Endothelial cell of umbilical vein (primary cell): ENCODE results near the gene SERPINI1. TPM values are rescaled to one million over a fixed set of nuclear protein-coding genes. Genes with fewer than 3 reads are reported as not detected.

Experiments used
- BruUV-seq: library from RNA; stranded (reverse); fragments of 400-500 nt; replicated peaks from 2 replicates; lab custom pipeline; 2021; lab: Mats Ljungman, UMichigan
- CTCF ChIA-PET: fragments of 300-600, 350-600 bp; sonication (Branson Sonifier 250); formaldehyde crosslinking; loops from one replicate; lab custom pipeline; 2021; ENCODE audit warnings: antibody characterized with exemption, inconsistent platforms; lab: Charles Lee
- POLR2A ChIA-PET: fragments of 300-600, 350-600 bp; sonication (Branson Sonifier 250); formaldehyde crosslinking; loops from one replicate; lab custom pipeline; 2021; ENCODE audit warnings: antibody characterized with exemption, inconsistent platforms; lab: Charles Lee
- DNase-seq: peaks from one replicate; pipeline ENCODE4 v3.0.0-alpha.2; 2011; ENCODE audit warnings: low read depth, low spot score
- FAIRE-seq: peaks from 2 replicates; lab custom pipeline; 2011; peaks lifted over from hg19 to GRCh38; lab: Jason Lieb, UNC
- H2AFZ ChIP-seq: 2 replicates; pipeline ENCODE4 v1.6.0; 2012; ENCODE audit warnings: low read depth, low read length, control low read depth, inconsistent platforms
- H3K27ac ChIP-seq: 2 replicates; pipeline ENCODE4 v1.5.1; 2011; ENCODE audit warnings: low read depth, mild to moderate bottlenecking, control low read depth, low read length, moderate library complexity; ENCODE audit not compliant: insufficient read depth
- H3K27me3 ChIP-seq, 2 experiments: 2 replicates each; pipeline versions ENCODE4 v1.6.0 to v1.6.1; 2011; ENCODE audit warnings: low read length in 2 of 2, mixed read lengths in 1 of 2; ENCODE audit not compliant: control insufficient read depth in 2 of 2, insufficient read depth in 2 of 2
- H3K36me3 ChIP-seq, 2 experiments: 2 replicates in 1 of 2; 3 replicates in 1 of 2; pipeline ENCODE4 v1.5.1; 2011; ENCODE audit warnings: low read length in 2 of 2, mild to moderate bottlenecking in 1 of 2, moderate library complexity in 1 of 2; ENCODE audit not compliant: control insufficient read depth in 2 of 2, insufficient read depth in 2 of 2; ENCODE audit errors: extremely low read depth in 1 of 2
- H3K4me1 ChIP-seq: 3 replicates; pipeline ENCODE4 v1.5.1; 2011; ENCODE audit warnings: mild to moderate bottlenecking, low read length; ENCODE audit not compliant: control insufficient read depth, insufficient read depth; ENCODE audit errors: extremely low read depth
- H3K4me2 ChIP-seq: 2 replicates; pipeline ENCODE4 v1.6.1; 2011; ENCODE audit warnings: low read length, control low read depth, mixed read lengths; ENCODE audit not compliant: insufficient read depth
- H3K4me3 ChIP-seq, 3 experiments: fragments of 200-600 bp in 1 of 3; sonication (generic), shearing (Covaris generic) in 1 of 3; replicated peaks in 1 of 3; 2 replicates each; pipeline ENCODE4 v1.5.1; 2011 to 2016; ENCODE audit warnings: control low read depth in 3 of 3, low read length in 3 of 3, mild to moderate bottlenecking in 2 of 3, inconsistent platforms in 1 of 3, low read depth in 1 of 3, moderate library complexity in 1 of 3; ENCODE audit not compliant: insufficient read depth in 1 of 3
- H3K79me2 ChIP-seq: 2 replicates; pipeline ENCODE4 v1.6.0; 2012; ENCODE audit warnings: low read length, inconsistent platforms; ENCODE audit not compliant: control insufficient read depth, insufficient read depth
- H3K9ac ChIP-seq: replicated peaks from 2 replicates; pipeline ENCODE3; 2011; ENCODE audit warnings: low read length, control low read depth; ENCODE audit not compliant: insufficient read depth; ENCODE audit errors: extremely low read depth
- H3K9me1 ChIP-seq: replicated peaks from 3 replicates; pipeline ENCODE4 v1.6.0; 2011; ENCODE audit warnings: mild to moderate bottlenecking, low read length; ENCODE audit not compliant: control insufficient read depth, insufficient read depth; ENCODE audit errors: extremely low read depth
- H3K9me3 ChIP-seq: replicated peaks from 2 replicates; pipeline ENCODE4 v1.5.1; 2012; ENCODE audit warnings: low read length, inconsistent platforms; ENCODE audit not compliant: control insufficient read depth, insufficient read depth
- H4K20me1 ChIP-seq: replicated peaks from 2 replicates; pipeline ENCODE3; 2011; ENCODE audit warnings: mild to moderate bottlenecking, low read length; ENCODE audit not compliant: control insufficient read depth, insufficient read depth; ENCODE audit errors: extremely low read depth
- EZH2 ChIP-seq: IDR thresholded peaks from 2 replicates; pipeline ENCODE4 v1.6.1; 2012; ENCODE audit warnings: borderline replicate concordance, low read depth, mild to moderate bottlenecking, moderate library complexity, low read length, inconsistent platforms; ENCODE audit not compliant: severe bottlenecking
- FOS ChIP-seq: IDR thresholded peaks from 2 replicates; pipeline ENCODE4 v1.6.1; 2011; ENCODE audit warnings: mild to moderate bottlenecking, low read length, moderate library complexity, borderline replicate concordance; ENCODE audit not compliant: insufficient read depth
- GATA2 ChIP-seq: IDR thresholded peaks from 2 replicates; pipeline ENCODE4 v1.7.0; 2011; ENCODE audit warnings: low read depth, mild to moderate bottlenecking, moderate library complexity, mixed read lengths, low read length; ENCODE audit not compliant: insufficient read length, insufficient read depth
- JUN ChIP-seq: IDR thresholded peaks from 2 replicates; pipeline ENCODE4 v1.6.1; 2011; ENCODE audit warnings: borderline replicate concordance, low read depth; ENCODE audit not compliant: insufficient read length, insufficient read depth
- MYC ChIP-seq: IDR thresholded peaks from one replicate; pipeline ENCODE4 v1.6.1; 2011; ENCODE audit warnings: mild to moderate bottlenecking, low read depth, low read length
- POLR2A ChIP-seq: IDR thresholded peaks from 2 replicates; pipeline ENCODE4 v1.6.1; 2012; ENCODE audit warnings: low read depth, mild to moderate bottlenecking, control low read depth, low read length
- POLR2AphosphoS5 ChIP-seq: IDR thresholded peaks from 2 replicates; pipeline ENCODE4 v1.6.1; 2012; ENCODE audit warnings: low read depth, mild to moderate bottlenecking, control low read depth, low read length, moderate library complexity; ENCODE audit not compliant: insufficient read depth
- dilution Hi-C: fragments of 300-500 bp; cut with MboI; formaldehyde crosslinking; loops from one replicate; pipeline ENCODE4 v1.15.0; 2019; ENCODE audit warnings: low sequenced_read_pairs; ENCODE audit not compliant: extremely low pct_ligation_motif_present
- intact Hi-C: fragments of 100-400 bp; cut with micrococcal nuclease; formaldehyde crosslinking; loops from one replicate; pipeline ENCODE4 v1.10.0; 2022
- polyA plus RNA-seq, 4 experiments: library from polyadenylated mRNA; depleted of rRNA in 3 of 4; stranded (reverse) in 3 of 4; unstranded in 1 of 4; fragments of >200 nt; gene quantifications; 2 replicates each; pipeline versions ENCODE4 v1.2.1 to v1.2.3, GENCODE V29; 2011 to 2012; ENCODE audit warnings: missing spikeins in 1 of 4
- total RNA-seq: library from RNA; stranded (reverse); gene quantifications from 2 replicates; pipeline ENCODE4 v1.2.3, GENCODE V29; 2021
- TF ChIP-seq, protein P1 (sequence below), 2 donors: IDR thresholded peaks; 1 replicate in 1 of 2; 2 replicates in 1 of 2; pipeline ENCODE4 v1.5.1; 2011; ENCODE audit warnings: low read length in 2 of 2, mild to moderate bottlenecking in 2 of 2, moderate library complexity in 2 of 2, control low read depth in 1 of 2, inconsistent platforms in 1 of 2, low read depth in 1 of 2; ENCODE audit not compliant: insufficient read depth in 1 of 2; ENCODE audit errors: extremely low read depth in 1 of 2
- TF ChIP-seq, protein P2 (sequence below): IDR thresholded peaks from 2 replicates; pipeline ENCODE4 v1.6.1; 2011; ENCODE audit not compliant: insufficient read depth, insufficient read length

SERPINI1 gene
- total and polyA plus RNA-seq, 2 donors (not counting 3 experiments of a cell fraction or from before 2014, with no cell fraction given): 0.22 to 0.28 TPM

DNA sequence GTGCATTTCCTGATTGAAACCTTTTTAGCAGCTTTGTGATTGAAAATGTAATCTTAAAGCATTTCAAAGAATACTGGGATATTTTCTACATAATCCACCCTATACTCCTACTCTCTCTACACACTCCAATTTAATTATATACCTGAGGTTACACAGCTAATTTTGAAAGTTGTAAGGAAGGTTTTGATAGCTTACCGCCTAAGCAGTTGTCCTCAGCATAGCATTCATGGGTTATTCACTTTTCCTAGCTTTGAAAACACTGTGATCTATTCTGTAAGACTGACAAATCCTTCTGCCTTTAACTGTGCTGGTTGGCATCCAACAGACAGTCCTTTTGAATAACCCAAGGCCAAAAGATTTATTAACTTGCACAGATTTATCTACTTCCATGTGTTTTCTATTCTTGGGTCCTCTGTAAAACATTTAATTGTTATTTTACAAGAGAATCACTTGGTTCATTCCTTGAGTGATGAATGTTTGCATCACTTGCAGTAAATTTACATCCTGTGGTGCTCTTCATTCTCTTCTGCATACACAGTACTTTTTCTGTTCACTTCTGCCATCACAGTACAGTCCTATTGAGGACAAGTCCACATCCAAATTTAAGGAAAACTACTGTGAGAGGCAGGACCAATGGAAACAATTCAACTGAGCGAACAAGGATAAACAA lies 44.8 kb downstream of the SERPINI1 start:
- Histone ChIP-seq H3K36me3 (no peaks in the 10 kb centered on the region), H4K20me1 (no peaks in the 10 kb centered on the region), H3K4me3 (no peak overlapping the region), H3K9ac (no peak overlapping the region), H3K9me1 (no peaks in the 10 kb centered on the region), H3K27ac (no peak overlapping the region), H3K4me1 (no peaks in the 10 kb centered on the region), H3K79me2 (no peaks in the 10 kb centered on the region), H3K27me3 (no peaks in the 10 kb centered on the region), H3K4me2 (no peak overlapping the region), H3K9me3 (no peaks in the 10 kb centered on the region), H2AFZ (no peak overlapping the region)
- CTCF ChIA-PET: no interaction called here
- POLR2A ChIA-PET: no interaction called here
- intact Hi-C loops (no loop called here), dilution Hi-C loops (no loop called here)
- TF ChIP-seq JUN (no peak), POLR2AphosphoS5 (no peak), GATA2 (no peak), POLR2A (no peak), MYC (no peak), EZH2 (no peak), FOS (no peak)
- TF ChIP-seq, protein P1, sequence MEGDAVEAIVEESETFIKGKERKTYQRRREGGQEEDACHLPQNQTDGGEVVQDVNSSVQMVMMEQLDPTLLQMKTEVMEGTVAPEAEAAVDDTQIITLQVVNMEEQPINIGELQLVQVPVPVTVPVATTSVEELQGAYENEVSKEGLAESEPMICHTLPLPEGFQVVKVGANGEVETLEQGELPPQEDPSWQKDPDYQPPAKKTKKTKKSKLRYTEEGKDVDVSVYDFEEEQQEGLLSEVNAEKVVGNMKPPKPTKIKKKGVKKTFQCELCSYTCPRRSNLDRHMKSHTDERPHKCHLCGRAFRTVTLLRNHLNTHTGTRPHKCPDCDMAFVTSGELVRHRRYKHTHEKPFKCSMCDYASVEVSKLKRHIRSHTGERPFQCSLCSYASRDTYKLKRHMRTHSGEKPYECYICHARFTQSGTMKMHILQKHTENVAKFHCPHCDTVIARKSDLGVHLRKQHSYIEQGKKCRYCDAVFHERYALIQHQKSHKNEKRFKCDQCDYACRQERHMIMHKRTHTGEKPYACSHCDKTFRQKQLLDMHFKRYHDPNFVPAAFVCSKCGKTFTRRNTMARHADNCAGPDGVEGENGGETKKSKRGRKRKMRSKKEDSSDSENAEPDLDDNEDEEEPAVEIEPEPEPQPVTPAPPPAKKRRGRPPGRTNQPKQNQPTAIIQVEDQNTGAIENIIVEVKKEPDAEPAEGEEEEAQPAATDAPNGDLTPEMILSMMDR (IDR thresholded peaks at IDR 0.05; ENCODE audit: extremely low read depth in 1 of 2, insufficient read depth in 1 of 2, low read depth in 1 of 2, low read length in 2 of 2): no peak
- TF ChIP-seq, protein P2, sequence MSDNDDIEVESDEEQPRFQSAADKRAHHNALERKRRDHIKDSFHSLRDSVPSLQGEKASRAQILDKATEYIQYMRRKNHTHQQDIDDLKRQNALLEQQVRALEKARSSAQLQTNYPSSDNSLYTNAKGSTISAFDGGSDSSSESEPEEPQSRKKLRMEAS: no peak
- no TSS peak for BruUV-seq
- no peak for FAIRE-seq
- DNase-seq: no peak
